UCSD-AML1 (cell line): ENCODE data around the gene TRPC3.

Source experiments
- DNase-seq: peaks from one replicate; lab custom pipeline; 2025; ENCODE audit not compliant: unreplicated experiment; lab: John Stamatoyannopoulos, UW

The TRPC3 gene

GRCh38 chr4:121877041-121877773, 74.7 kb downstream of the TRPC3 start:
- no peak for DNase-seq

GRCh38 chr4:121876070-121876469, 75.8 kb downstream of the TRPC3 start:
- no peak for DNase-seq

- DNase-seq: no peak
Measured at GRCh38 chr4:121875652-121876051, 76.2 kb downstream of the TRPC3 start.

- no peak for DNase-seq
Measured at GRCh38 chr4:121873604-121874003, 78.3 kb downstream of the TRPC3 start.

- peak; percentile 95 for DNase-seq
Measured at GRCh38 chr4:121869841-121870822, 81.7 kb downstream of the TRPC3 start, which contains the start of gene BBS7. Gene BBS7 (minus strand): TSS chr4:121870474. CDS start chr4:121870313, 161 bp downstream.

GRCh38 chr4:121863799-121864198, 88.1 kb downstream of the TRPC3 start:
- DNase-seq: no peak

- DNase-seq: no peak
Measured at GRCh38 chr4:121861426-121861825, 90.4 kb downstream of the TRPC3 start.

GRCh38 chr4:121860121-121860520, 91.7 kb downstream of the TRPC3 start:
- no peak for DNase-seq

GRCh38 chr4:121851354-121851753, 100.5 kb downstream of the TRPC3 start:
- DNase-seq: no peak

- no peak for DNase-seq
Measured at GRCh38 chr4:121846662-121847061, 105.2 kb downstream of the TRPC3 start.

GRCh38 chr4:121842862-121843261, 109.0 kb downstream of the TRPC3 start:
- no peak for DNase-seq

- DNase-seq: no peak
Measured at GRCh38 chr4:121838136-121838535, 113.7 kb downstream of the TRPC3 start.

- no peak for DNase-seq
Measured at GRCh38 chr4:121829511-121829910, 122.3 kb downstream of the TRPC3 start.
